HG03439 (cell line): Measurements from ENCODE around the gene CFAP210.
"Not testable (repeated sequence)": the region's sequence is repeated elsewhere in the genome, so short reads cannot be mapped to it uniquely, and the experiment has no call there.

Experiments used
- ATAC-seq: cut with Tn5 transposase; IDR thresholded peaks from one replicate; pipeline ENCODE4 v1.9.1; 2021; ENCODE audit warnings: mild to moderate bottlenecking, moderate library complexity; ENCODE audit not compliant: unreplicated experiment

Gene CFAP210

DNA sequence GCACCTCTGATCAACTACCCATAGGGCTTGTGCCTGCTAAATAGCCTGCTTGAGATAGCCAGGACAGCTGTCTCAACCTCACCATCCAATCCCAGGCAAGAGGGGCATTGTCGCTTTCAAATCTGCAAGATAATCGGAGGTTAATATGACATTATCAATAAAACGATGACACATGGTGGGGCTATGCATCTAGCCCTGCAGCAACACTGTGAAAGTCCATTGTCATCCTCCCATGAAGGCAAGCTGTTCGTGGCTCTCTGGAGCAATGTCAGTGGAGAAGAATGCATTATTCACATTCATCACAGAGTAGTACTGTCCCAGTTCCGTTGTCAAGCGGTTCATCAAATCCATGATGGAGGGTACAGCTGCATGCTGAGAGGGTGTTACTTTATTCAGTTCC lies 20.5 kb upstream of the CFAP210 start:
- ATAC-seq: no peak

DNA sequence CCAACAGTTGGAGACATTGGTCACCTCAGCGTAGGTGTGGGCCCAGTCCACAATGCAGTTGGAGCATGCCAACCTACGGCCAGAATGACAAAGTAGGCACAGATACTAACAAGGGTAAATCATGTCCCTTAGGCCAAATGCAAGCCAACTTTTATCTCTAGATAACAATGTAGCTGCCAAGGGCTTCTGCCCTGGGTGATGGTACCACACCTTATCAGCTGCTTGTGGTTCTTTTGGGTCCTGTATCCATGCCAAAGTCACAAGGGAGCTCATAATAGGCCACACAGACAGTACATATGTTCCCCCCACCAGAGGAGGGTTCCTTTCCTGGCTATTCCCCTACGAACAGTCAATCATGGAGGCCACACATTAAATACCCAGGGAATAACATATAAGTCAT lies 19.1 kb upstream of the CFAP210 start:
- no peak for ATAC-seq

DNA sequence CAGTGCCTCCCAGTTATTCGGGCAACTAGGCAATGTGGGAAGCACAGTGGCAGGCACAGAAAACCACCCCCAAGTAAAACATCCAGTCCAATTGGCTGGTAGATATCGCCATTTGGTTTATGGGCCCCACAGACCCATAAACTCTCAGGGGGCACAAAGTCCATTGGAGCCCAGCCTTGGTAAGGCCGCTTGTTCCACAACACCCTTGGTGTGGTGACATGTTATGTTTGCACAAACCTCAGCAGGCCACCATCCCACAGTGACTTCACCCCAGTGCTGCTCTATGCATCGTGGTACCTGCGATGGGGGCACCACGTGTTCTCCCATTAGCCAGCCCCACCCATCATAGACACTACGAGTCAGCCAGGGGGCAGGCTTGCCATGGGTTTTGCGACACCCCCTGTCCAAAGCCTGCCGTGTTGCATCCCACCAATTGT lies 18.6 kb upstream of the CFAP210 start:
- no peak for ATAC-seq

- ATAC-seq: no peak
Measured at GRCh38 chr2:169711751-169712509, 17.7 kb upstream of the CFAP210 start.

GRCh38 chr2:169709981-169710380 lies 15.8 kb upstream of the CFAP210 start:
- ATAC-seq: no peak

- no peak for ATAC-seq
Measured at GRCh38 chr2:169709331-169709730, 15.1 kb upstream of the CFAP210 start.

DNA sequence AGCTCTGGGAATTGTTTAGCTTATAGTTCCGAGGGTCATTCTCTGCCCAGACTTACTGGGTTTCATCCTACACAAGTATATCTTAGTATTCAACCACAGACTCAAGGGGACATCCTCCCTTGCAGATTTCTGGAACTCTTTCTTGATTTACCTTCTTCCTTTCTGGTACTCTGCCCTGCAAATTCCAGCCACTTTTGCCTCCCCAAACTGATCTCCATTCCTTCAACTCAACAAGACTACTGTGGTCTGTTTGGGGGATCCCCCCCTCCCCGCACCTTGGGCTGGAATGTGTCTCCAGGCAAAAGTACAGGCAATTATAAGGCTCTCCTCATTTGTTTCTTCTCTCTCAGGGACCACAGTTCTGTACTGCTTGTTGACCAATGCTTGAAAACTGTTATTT lies 13.4 kb upstream of the CFAP210 start:
- no peak for ATAC-seq

- no peak for ATAC-seq
Measured at GRCh38 chr2:169705927-169706326, 11.7 kb upstream of the CFAP210 start.

GRCh38 chr2:169704160-169704708 lies 10.0 kb upstream of the CFAP210 start:
- ATAC-seq: no peak

DNA sequence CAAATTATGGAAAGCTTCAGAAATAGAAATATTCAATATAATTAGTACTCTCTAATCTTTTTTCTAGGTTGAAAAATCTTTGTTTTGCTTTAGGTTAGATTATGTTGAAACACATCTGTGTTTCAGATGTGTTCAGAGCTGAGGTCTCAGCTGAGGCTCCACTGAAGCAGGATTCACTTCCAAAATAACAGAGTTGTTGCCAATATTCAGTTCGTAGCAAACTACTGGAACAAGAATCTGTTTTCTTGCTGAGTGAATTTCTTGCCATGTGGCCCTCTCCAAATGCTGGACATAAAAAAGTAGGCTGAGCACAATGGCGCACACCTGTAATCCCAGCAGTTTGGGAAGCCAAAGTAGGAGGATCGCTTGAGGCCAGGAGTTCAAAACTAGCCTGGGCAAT lies 8.8 kb upstream of the CFAP210 start:
- no peak for ATAC-seq

DNA sequence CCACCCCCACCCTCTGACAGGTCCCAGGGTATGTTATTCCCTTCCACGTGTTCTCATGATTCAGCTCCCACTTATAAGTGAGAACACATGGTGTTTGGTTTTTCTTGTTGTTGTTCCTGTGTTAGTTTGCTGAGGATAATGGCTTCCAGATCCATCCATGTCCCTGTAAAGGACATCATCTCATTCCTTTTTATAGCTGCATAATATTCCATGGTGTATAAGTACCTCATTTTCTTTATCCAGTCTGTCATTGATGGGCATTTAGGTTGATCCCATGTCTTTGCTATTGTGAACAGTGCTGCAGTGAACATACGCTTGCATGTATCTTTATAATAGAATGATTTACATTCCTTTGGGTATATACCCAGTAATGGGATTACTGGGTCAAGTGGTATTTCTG lies 5.0 kb upstream of the CFAP210 start:
- not testable (repeated sequence) for ATAC-seq

DNA sequence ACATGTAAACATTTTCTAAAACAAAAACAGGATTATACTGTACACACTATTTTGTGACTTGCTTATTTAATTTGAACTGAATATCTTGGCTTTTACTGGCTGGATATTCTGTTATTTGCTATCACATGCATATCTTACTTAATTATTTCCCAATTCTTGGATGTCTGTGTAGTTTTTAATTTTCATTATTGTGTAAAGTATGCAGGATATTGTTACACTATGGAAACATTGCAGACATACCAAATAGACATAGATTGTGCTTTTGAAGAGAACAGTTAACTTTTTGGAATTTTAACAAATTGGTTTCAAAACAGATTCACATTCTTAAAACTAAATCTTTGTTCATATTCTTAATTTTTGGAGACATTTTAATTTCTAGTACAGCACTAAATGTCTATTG lies 2.2 kb upstream of the CFAP210 start:
- ATAC-seq: no peak

- no peak for ATAC-seq
Measured at GRCh38 chr2:169694894-169695260, 672 bp upstream of the CFAP210 start.

DNA sequence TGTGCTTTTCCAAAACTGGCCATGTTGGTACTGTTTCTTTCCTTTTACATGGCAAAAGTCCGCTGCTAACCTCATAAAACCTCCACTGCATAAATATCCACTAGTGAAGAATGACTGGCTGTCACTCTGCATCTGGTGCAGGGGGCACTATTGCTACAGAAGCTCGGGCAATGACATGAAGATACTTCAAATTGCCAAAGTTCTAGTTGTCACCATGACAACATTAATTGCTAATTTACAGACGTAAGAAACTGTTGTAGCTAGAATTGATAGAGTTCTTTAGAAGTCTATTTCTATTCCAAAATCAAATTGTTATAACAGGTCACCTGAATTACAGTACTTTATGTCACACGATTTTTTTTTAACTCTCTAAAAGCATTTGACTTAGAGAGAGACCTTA lies 845 bp downstream of the CFAP210 start:
- ATAC-seq: no peak

GRCh38 chr2:169692718-169693117 lies 1.5 kb downstream of the CFAP210 start:
- ATAC-seq: no peak

DNA sequence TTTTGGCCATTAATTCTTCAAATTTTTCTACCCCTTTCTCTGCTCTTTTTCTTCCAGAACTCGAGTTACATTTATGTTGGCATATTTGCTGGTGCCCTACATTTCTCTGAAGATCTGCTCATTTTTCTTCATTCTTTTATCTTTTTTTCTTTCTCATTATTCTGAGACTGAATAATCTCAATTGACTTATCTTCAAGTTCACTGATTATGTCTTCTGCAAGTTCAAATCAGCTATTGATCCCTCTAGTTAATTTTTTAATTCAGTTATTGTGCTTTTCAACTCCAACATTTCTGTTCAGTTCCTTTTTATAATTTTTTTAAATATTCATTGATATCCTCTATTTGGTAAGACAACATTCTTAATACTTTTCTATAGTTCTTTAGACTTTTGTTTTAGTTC lies 3.2 kb downstream of the CFAP210 start:
- no peak for ATAC-seq

- not testable (repeated sequence) for ATAC-seq
Measured at GRCh38 chr2:169687943-169688342, 6.3 kb downstream of the CFAP210 start.

- ATAC-seq: not testable (repeated sequence)
Measured at GRCh38 chr2:169686825-169687224, 7.4 kb downstream of the CFAP210 start.

GRCh38 chr2:169684712-169685111 lies 9.5 kb downstream of the CFAP210 start:
- not testable (repeated sequence) for ATAC-seq

GRCh38 chr2:169684135-169684565 lies 10.1 kb downstream of the CFAP210 start:
- ATAC-seq: no peak

GRCh38 chr2:169683425-169684134 lies 10.6 kb downstream of the CFAP210 start:
- ATAC-seq: no peak

DNA sequence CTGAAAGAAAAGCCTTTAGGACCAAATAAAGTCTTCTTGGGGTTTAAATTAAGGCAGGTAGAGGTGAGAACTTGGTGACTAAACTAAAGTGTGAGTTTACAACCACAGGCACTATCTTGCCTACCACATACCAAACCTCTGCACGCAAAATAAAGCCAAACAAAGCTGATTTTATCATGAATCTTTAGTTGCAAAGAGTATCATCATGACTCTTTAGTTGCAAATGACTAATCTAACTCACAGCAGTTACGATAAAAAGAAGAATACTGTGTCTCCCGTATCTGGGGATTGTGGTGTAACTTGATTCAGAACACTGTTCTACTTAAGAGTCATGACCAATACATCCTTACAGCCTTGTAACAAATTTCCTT lies 11.2 kb downstream of the CFAP210 start:
- no peak for ATAC-seq
